Fibroblast of skin of right quadriceps (primary cell): ENCODE results near the gene UGT2A1.
"Not testable (repeated sequence)": the region's sequence is repeated elsewhere in the genome, so short reads cannot be mapped to it uniquely, and the experiment has no call there.

ENCODE experiments used
- DNase-seq: peaks from one replicate; pipeline ENCODE4 v3.0.0-alpha.2; 2013

Gene UGT2A1

DNA sequence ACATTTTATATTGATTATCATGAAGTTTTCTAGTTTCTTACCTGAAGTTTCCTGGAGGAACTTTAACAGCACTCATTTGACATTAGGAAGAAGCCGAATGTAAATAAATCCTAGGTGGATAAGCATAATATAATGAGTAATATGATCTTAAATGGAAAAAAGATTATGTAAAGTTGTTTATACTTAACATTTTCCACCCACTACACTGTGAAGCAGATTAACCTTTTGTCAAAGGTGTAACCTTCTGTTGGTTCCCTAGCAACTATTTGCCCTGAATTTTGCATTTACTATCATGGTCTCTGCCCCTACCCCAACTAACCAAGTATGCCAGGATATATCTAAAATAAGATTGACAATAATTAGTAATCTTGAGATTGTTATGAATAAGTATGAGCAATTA is at the start of gene UGT2A1:
Gene UGT2A1, minus strand, starts transcription at position 101 of the 400 bp plus-strand sequence. CDS start 5,603 bp downstream, outside the sequence.
- DNase-seq: no peak

DNA sequence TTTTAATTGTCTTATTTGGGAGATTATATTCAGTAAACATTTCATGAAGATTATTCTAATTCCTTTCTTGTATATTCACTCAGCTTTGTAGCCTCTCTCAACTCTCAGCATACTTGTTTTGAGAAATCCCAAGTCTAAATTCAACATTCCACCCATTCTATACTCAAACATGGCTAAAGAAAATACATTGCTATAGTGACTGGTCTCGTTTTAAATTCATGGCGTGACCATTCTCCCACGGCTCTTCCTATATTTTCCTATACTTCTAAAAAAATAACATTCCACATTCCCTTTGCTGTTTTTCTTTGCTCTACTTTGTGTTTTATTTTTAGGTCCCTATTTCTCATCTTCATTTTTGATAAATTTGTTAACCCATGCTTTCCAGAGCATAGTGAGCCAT is 49.2 kb upstream of the UGT2A1 start:
- no peak for DNase-seq

DNA sequence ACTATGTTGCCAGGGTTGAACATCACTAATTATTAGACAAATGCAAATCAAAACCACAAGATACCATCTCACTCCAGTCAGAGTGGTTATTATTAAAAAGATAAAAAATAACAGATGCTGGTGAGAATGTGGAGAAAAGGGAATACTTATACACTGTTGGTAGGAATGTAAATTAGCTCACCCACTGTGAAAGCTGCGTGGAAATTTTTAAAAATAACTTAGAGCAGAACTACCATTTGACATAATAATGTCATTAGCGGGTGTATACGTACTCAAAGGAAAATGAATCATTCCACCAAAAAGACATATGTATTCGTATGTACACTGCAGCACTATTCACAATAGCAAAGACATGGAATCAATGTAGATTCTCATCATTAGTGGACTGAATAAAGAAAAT is 48.6 kb upstream of the UGT2A1 start:
- DNase-seq: peak; percentile 3

DNA sequence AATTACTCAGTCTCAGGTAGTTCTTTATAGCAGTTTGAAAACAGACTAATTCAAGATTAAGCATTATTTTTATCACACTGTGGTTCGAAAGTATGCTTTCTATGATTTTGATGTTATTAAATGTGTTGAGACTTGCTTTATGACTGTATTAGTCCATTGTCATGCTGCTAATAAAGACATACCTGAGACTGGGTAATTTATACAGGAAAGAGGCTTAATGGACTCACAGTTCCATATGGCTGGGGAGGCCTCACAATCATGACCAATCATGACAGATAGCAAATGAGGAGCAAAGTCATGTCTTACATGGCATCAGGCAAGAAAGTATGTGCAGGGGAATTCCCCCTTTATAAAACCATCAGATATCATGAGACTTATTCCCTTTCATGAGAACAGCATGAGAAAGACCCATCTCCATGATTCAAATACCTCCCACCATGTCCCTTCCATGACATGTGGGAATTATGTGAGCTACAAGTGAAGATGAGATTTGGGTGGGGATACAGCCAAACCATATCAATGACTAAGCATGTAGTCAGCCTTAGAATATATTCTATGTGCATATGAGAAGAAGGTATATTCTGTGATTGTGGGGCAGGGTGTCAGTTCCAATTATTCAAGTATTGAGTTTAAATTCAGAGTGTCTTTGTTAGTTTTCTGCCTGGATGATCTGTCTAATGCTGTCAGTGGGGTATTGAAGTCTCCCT is 44.6 kb upstream of the UGT2A1 start:
- no peak for DNase-seq

DNA sequence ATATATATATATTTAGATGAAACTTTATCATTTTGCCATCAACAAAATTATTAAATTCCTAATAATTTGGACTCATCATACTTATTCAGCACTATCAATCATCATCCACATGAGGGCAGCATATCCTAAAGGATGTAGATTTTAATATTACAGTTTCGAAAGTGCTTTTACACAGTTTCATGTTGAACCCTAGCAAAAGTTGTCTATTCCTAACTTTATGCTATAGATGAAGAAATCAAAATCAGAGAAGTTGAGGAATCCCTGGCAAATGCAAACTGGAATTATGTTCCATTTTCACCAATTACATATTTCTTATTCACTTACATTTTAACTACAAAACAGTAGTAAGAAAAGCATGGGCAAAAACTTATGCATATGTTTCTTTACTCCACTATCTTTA is 36.6 kb upstream of the UGT2A1 start:
- DNase-seq: peak; percentile 37

DNA sequence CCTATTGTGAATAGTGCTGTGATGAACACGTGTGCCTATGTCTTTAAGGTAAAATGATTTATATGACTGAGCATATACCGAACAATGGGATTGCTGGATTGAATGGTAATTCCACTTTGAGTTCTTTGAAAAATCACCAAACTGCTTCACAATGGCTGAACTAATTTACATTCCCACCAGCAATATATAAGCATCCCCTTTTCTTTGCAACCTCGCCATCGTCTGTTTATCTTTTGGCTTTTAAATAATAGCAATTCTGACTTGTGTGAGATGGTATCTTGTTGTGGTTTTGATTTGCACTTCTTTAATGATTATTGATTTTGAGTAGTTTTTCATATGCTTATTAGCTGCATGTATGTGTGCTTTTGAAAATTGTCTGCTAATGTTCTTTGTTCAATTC is 31.8 kb upstream of the UGT2A1 start:
- DNase-seq: no peak

DNA sequence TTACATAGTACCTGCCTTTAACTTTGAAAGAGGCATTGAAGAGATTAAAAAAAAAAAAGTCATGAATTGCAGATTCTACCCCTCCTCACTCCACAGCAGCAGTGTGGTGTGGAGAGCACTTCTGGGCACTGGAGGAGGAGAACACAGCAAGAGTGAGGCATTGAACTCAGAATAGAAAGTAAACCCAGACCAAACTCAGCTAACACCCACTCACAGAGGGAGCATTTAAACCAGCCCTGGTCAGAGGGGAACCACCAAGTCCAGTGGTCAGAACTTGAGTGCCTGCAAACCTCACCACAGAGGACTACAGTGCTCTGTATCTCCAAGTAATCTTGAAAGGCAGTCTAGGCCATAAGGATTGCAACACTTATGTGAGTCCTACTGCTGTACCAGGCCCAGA is 15.6 kb upstream of the UGT2A1 start:
- no peak for DNase-seq

DNA sequence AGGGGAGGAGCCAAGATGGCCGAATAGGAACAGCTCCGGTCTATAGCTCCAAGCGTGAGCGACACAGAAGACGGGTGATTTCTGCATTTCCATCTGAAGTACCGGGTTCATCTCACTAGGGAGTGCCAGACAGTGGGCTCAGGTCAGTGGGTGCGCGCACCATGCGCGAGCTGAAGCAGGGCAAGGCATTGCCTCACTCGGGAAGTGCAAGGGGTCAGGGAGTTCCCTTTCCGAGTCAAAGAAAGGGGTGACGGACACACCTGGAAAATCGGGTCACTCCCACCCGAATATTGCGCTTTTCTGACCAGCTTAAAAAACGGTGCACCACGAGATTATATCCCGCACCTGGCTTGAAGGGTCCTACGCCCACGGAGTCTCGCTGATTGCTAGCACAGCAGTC is 11.0 kb upstream of the UGT2A1 start:
- not testable (repeated sequence) for DNase-seq

DNA sequence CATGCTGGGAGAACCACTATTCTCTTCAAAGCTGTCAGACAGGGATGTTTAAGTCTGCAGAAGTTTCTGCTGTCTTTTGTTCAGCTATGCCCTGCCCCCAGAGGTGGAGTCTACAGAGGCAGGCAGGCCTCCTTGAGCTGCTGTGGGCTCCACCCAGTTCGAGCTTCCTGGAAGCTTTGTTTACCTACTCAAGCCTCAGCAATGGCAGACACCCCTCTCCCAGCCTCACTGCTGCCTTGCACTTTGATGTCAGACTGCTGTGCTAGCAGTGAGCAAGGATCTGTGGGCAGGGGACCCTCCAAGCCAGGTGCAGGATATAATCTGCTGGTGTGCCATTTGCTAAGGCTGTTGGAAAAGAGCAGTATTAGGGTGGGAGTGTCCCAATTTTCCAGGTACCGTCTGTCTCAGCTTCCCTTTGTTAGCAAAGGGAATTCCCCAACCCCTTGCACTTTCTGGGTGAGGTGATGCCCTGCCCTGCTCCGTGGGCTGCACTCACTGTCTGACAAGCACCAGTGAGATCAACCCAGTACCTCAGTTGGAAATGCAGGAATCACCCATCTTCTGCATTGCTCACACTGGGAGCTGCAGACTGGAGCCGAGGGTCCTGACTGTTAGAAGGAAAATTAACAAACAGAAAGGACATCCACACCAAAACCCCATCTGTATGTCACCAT is 8.2 kb upstream of the UGT2A1 start:
- DNase-seq: not testable (repeated sequence)

DNA sequence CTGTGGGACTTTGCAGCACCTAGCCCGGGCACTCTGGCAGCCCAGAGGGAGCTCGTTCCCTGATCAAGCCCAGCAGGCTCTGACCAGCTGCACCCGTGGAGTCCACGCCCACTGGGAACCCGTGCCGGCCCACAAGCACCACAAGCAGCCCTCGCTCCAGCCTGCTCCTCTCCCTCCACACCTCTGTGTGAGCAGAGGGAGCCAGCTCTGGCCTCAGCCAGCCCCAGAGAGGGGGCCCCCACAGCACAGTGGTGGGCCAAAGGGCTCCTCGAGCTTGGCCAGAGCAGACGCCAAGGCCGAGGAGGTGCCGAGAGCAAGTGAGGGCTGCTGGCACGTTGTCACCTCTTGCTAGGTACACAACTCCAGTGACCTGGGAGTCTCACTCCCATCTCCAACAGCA is 5.1 kb upstream of the UGT2A1 start:
- no peak for DNase-seq

DNA sequence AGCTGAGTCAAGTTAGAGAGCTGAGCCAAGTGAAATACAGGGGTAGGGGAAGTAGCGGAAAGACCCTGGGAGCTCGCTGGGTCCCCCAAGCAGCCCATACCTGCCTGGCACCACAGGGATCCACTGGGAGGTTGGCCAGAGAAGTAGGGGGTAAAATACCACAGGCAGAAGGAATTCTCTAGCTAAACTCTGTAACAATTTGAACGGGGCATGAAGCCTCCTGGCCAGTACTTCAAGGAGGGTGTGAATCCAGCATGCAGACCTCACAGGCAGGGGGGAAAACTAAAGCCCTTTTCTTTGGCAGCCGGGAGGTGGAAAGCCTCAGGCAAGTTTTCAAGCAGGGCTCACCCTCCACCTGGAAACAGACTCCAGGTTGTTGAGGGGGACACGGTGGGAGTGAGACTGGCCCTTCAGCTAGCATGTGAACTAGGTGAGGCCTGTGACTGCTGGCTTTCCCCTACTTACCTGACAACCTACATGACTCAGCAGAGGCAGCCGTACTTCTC is 3.7 kb upstream of the UGT2A1 start:
- no peak for DNase-seq

DNA sequence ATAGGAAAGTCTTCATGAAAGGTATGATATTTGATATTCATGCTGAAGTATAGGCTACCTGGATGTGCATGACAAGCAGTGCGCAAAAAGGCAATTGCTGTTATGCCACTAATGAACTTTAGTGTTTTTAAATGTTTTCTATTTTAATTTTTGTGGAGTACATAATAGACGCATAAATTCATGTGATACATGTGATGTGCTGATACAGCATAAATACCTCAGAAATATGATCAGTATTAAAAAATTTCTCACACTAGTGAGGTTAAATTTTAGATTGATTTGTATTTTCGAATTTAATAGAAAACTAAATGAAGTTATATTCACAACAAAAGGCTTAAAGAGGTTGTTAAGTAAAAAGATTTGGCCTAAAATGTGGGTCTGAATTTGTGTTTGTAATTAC is 2.2 kb downstream of the UGT2A1 start:
- no peak for DNase-seq

DNA sequence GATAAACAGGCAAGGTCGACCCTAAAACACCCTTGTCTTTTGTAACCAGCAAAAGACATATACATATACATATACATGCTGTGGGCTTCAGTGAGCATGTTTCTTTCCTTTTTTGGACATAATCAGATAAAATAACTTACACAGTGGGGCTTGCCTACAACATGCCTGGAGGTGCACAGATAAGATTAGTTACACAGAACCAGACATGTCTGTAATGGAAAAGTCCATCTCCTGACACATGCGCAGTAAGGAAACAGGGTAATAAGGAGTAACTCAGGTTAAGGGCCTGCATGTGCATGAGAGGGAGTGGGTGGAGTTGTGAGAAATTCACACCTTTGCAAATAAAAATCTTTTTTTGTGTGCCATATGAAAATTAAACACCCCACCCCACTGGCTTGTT is 3.4 kb downstream of the UGT2A1 start:
- no peak for DNase-seq

DNA sequence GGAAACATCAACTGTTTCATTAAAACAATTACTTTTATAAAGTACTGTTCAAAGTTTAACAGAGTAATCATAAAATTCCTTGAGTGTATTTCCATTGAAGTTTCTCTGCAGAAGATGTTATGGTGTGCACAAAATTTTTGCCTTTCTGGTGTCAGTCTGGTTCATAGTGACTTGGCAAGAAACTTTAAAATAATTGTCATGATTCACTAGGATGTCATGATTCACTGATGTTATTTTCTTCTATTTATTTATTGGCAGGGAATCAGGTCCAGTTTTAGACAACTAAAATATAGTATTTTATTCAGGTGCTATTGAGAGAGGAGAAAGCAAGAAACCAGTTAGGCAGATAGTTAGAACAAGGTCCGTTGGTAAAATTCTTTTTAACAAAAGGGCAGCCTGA is 3.8 kb downstream of the UGT2A1 start:
- DNase-seq: no peak

DNA sequence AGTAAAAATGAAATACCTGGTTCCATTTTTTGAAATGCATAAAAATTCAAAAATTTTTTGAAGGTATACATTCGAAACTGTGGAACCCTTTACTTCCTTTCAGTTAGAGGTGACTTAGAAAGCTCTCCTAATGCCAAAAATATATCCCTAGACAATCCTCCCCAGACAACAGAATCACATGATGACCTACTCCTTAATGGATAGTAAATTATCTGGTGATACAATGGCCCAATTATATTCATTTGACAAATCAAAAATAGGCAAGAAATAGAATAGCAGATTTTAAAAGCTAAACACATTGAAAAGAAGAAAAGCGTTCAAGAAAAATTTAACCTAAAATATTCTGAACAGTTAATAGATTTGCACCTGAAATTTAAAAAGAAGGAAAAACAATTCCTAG is 10.1 kb downstream of the UGT2A1 start:
- DNase-seq: no peak

DNA sequence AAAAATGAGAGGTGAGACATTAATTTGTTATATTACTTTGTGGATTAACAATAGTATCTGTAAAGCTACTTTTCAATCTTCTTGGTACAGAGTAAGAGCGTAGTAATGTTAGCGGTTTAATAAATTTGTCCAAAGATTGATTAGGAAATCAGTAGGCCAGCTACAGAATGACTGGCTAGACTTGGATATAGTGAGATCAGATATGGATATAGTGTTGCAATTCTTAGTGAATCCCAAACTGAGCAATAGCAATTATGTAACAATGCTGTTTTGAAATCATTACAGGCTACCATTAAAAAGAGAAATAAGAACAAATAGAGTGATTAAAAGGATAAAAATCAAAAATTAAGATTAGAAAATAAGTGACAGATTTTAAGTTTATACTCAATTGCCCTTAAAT is 12.8 kb downstream of the UGT2A1 start:
- DNase-seq: no peak

DNA sequence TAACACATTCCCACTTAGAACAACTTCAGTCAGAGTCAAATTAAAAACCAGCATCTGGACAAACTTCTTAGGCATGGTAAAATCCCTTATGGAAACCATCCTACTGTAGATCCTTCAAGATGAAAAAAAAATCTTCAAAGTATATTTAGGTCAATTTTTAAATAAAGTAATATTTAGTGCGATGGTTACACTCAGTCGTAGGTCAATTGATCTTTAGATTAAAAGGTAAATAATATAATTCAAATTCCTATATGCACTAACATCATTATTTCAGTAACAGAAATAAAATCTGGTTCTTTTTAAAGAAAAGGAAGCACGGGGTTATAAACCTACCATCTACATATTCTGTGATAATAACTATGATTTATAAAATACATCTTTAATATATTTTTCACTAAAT is 13.5 kb downstream of the UGT2A1 start, which contains the start of gene UGT2A2:
Gene UGT2A2, minus strand, starts transcription at position 101 of the 400 bp plus-strand sequence. Its CDS starts 2 bp downstream, at position 99.
- no peak for DNase-seq

DNA sequence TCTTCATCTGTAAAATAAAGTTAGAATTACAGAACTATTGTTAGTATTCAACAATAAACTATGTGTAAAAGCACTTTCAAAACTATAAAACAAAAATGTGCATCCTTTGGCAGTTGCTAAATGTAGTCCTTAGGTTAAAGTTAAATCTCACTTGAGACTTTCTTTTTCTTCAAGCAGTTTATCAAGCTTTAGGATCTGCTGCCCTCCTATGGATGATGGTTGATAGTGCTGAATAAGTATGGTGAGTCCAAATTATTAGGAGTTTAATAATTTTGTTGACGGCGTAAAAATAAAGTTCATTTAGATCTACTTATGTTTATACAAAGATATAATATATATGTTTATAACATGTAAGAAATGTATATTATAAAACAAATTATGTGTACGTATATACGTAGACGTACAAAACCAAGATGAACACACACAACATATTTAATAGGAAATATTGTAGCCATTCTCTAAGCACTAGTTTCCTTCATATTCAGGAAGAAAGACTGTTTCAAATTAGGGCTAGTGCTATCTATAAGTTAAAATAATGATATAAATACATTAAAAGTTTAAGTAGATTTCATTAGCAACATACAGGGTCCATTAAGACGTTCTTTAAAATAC is 35.9 kb downstream of the UGT2A1 start:
- peak; percentile 34 for DNase-seq

DNA sequence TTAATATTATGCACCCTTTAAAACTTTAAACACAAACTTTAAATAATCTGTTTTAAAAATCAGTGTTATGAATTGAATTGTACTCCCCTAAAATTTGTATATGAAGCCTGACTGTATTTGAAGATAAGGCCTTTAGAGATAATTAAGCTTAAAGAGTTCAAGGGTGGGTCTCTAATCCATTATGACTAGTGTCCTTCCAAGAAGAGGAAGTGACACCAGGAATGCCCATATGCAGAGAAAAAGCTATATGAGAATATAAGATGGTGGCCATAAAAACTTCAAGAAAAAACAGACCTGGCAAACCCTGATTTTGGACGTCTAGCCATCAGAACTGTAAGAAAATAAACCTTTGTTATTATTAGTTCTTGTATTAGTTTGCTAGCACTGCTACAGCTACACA is 42.6 kb downstream of the UGT2A1 start:
- no peak for DNase-seq

DNA sequence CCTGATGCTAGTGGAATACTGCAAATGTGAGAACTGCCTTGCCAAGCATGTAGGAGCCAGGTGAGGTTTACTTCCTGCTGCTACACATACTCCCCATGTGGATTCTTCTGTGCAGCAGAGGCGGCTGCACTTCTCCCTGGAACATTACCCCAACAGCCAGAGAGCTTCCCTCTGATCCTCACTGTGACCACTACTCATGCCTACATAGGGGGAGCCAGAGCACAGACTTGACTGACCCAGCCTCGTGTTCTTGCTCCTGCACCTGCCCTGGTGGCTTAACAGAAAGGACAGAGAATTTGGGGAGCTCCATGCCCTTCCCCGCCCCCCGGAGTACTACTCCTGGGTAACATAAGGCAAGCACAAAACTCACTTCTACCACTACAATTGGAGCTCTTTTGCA is 52.0 kb downstream of the UGT2A1 start:
- no peak for DNase-seq

DNA sequence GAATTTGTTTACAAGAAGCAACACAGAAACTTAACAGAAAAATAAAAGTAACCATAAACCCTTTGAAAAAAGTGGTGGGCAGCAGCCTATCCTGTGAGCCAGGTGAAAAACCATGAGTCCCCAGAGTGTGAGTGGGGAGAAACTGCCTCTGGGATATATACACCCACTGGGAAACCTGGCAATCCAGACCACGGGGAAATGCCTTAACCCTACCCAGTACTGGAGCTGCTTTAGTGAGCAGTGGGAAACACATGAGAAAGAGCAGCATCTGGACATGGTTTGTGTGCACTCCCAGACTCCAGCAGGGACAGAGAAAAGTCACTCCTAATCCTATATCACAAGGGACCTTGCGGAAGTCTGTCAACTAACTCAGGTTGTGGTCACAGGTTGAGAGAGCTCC is 53.0 kb downstream of the UGT2A1 start:
- no peak for DNase-seq

DNA sequence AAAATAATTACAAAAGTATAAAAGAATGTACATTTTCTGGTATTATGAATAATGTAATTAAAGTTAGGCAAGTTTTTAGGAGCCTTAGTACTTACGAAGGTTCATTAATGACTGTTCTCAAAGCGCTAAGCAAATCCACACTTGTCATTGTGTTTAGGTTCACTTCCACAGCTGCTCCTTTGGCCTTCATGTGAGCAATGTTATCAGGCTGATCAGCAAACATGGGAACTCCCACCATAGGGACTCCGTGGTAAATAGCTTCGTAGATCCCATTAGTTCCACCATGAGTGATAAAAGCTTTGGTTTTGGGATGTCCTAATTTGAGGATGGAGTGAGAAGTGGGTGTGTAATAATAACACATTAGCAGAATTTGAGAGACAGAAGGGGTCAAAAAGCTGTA is 58.7 kb downstream of the UGT2A1 start:
- DNase-seq: no peak

DNA sequence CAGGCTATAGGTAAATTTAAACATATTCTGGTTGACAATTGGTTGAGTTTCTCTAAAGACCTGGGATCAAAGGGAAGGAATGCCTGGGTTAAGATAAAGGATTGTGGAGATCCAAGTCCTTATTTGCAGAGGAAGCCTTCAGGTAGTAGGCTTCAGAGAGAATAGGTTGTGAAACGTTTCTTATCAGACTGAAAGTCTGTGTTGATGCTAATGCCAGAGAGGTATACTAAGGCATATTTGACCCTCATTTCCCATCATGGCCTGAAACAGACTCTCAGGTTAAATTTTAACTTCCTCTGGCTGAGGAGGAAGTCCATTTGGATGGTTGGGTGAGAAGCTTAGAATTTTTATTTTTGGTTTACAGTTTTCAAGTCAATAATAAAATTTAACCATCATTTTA is 61.7 kb downstream of the UGT2A1 start:
- DNase-seq: no peak

DNA sequence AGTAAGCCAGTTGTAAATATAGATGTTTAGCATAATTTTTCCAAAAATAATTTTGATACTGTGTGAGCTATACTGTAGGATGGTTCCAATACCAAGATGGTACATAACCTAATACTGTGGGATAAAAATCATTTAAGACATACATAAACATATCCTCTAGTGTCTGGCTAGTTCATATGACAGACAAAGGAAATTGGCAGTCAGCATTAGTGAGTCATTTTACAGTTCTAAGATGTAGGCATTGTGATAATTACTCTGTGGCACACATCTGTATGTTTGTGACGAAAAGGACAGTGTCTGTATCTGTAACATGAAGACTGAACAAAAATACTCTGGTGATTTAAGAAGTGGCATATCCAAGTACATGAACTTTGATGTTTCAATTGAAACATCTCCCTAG is 63.2 kb downstream of the UGT2A1 start:
- DNase-seq: no peak
